ENCODE data around the gene RAB24. TPM values are rescaled to one million over a fixed set of nuclear protein-coding genes. Genes with fewer than 3 reads are reported as not detected.
"Not testable (repeated sequence)": the region's sequence is repeated elsewhere in the genome, so short reads cannot be mapped to it uniquely, and the experiment has no call there.

RAB24 gene
- total RNA-seq, 1 donor from 2014 or later = 30.0 TPM

DNA sequence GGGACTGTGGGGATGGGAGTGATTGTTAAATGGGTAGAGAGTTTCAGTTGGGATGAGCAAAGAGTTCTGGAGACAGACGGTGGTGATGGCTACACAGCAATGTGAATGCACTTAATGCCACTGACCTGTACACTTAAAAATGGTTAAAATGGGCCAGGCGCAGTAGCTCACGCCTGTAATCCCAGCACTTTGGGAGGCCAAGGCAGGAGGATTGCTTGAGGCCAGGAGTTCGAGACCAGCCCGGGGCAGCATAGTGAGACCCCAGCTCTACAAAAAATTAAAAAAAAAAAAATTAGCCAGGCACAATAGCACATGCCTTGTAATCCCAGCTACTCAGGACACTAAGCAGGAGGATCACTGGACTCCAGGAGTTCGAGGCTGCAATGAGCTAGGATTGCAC, 40.3 kb upstream of the RAB24 start:
- Mint-ChIP-seq H3K4me1 (ENCODE audit: low read depth) (peaks cover 3% of the 10 kb centered on the region), H3K9me3 (ENCODE audit: low read depth) (no peaks in the 10 kb centered on the region), H3K36me3 (ENCODE audit: insufficient read depth) (peaks cover 15% of the 10 kb centered on the region), H3K27me3 (no peaks in the 10 kb centered on the region), H3K27ac (no peak overlapping the region), H3K4me3 (ENCODE audit: low read depth) (no peak overlapping the region)
- DNase-seq (ENCODE audit: low spot score, unreplicated experiment) = no peak
- no peak for TF ChIP-seq CTCF (IDR thresholded peaks at IDR 0.05; ENCODE audit: unreplicated experiment)

DNA sequence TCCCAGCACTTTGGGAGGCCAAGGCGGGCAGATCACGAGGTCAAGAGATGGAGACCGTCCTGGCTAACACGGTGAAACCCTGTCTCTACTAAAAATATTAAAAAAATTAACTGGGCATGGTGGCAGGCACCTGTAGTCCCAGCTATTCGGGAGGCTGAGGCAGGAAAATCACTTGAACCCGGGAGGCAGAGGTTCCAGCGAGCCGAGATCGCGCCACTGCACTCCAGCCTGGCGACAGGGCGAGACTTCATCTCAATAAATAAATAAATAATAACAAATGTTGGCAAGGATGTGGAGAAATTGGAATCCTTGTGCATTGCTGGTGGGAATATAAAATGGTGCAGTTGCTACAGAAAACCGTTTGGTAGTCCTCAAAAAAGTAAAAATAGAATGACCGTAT, 39.5 kb upstream of the RAB24 start:
- H3K4me3 Mint-ChIP-seq (ENCODE audit: low read depth); H3K9me3 Mint-ChIP-seq (ENCODE audit: low read depth); DNase-seq (ENCODE audit: low spot score, unreplicated experiment); H3K27me3 Mint-ChIP-seq; H3K4me1 Mint-ChIP-seq (ENCODE audit: low read depth); H3K27ac Mint-ChIP-seq: not testable (repeated sequence)
- peaks cover 15% of the 10 kb centered on the region for H3K36me3 Mint-ChIP-seq (ENCODE audit: insufficient read depth)

DNA sequence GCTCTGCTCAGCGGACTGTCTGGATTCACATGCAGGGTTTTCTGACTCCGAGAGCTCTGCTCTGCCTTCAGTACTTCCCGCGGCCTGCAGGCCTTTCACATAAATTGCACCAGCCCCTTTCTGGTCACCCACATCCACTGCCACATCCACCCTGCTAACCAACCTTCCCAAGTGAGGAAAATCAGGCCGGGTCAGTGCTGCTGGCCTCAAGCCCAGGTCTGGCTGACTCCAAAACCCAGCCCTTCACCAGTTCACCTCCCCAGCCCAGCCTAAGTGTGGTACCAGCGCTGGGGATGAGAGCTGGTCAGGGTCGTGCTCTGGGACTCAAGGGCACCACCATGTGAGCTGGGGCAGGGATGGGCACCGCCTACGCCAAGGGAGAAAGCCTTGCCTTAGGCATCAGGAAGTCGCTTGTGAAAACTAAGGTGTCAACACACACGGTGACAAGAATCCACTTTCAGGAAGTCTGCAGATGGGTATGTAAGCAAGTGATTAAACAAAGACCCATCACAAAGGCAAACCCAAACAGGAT, 35.7 kb upstream of the RAB24 start:
- Mint-ChIP-seq H3K27me3 (no peaks in the 10 kb centered on the region), H3K9me3 (ENCODE audit: low read depth) (no peaks in the 10 kb centered on the region), H3K27ac (no peak overlapping the region), H3K4me3 (ENCODE audit: low read depth) (no peak overlapping the region), H3K36me3 (ENCODE audit: insufficient read depth) (peaks cover 28% of the 10 kb centered on the region), H3K4me1 (ENCODE audit: low read depth) (no peaks in the 10 kb centered on the region)
- no peak for TF ChIP-seq CTCF (IDR thresholded peaks at IDR 0.05; ENCODE audit: unreplicated experiment)
- no peak for DNase-seq (ENCODE audit: low spot score, unreplicated experiment)

DNA sequence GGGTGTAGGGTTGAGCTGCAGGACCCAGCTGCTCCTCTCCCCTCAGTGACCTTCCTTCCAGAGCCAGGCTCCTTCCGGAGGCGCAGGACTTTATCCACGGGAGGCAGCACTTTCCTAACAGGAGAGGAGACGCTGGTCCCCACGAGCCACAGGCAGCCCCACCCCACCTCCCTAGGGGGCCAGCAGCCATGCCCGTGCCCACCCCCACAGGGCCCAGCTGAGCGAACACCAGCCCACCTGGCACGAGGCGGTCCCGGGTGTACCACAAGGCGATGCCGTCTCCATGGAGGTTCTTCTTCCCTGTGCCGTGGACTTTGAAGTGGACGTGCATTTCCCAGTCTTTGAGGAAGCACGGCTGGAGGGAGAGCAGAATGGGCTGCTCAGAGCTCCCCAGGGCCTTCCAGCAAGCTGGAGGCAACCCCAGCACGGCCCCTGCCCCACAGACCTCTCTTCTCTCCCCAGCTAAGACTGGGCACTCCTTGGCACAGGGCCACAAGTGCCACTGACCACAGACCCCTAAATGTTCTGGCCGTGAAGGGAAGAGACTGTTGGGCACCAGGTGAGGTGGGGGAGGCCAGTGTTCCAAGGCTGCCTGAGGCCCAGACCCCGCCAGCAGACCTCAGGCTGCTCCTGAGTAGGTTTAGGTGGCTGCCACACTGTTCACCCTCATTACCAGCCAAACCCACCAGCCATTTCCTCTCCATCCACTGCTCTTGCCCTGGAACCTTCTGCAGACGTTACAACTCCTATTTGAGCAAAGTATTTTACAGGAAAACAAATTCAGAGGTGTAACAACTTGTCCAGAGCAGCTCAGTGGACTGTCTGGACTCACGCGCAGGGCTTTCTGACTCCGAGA, 35.0 kb upstream of the RAB24 start:
- Mint-ChIP-seq H3K4me1 (ENCODE audit: low read depth) (no peaks in the 10 kb centered on the region), H3K27me3 (no peaks in the 10 kb centered on the region), H3K4me3 (ENCODE audit: low read depth) (no peak overlapping the region), H3K9me3 (ENCODE audit: low read depth) (no peaks in the 10 kb centered on the region), H3K36me3 (ENCODE audit: insufficient read depth) (peaks cover 31% of the 10 kb centered on the region), H3K27ac (no peak overlapping the region)
- no peak for DNase-seq (ENCODE audit: low spot score, unreplicated experiment)
- TF ChIP-seq CTCF (IDR thresholded peaks at IDR 0.05; ENCODE audit: unreplicated experiment) = no peak

- no peak for DNase-seq (ENCODE audit: low spot score, unreplicated experiment)
Measured at GRCh38 chr5:177336603-177337494, 33.3 kb upstream of the RAB24 start.

More at GRCh38 chr5:177336603-177337494, 33.3 kb upstream of the RAB24 start:
- Mint-ChIP-seq H3K27ac (no peak overlapping the region), H3K4me1 (ENCODE audit: low read depth) (no peaks in the 10 kb centered on the region), H3K36me3 (ENCODE audit: insufficient read depth) (peaks cover 31% of the 10 kb centered on the region), H3K27me3 (no peaks in the 10 kb centered on the region), H3K9me3 (ENCODE audit: low read depth) (no peaks in the 10 kb centered on the region), H3K4me3 (ENCODE audit: low read depth) (no peak overlapping the region)
- no peak for TF ChIP-seq CTCF (IDR thresholded peaks at IDR 0.05; ENCODE audit: unreplicated experiment)

Data from progenitor cell of endocrine pancreas (in vitro differentiated cells).